ENCODE data around the gene ZNF397.
"Not testable (repeated sequence)": the region's sequence is repeated elsewhere in the genome, so short reads cannot be mapped to it uniquely, and the experiment has no call there.

The ZNF397 gene

DNA sequence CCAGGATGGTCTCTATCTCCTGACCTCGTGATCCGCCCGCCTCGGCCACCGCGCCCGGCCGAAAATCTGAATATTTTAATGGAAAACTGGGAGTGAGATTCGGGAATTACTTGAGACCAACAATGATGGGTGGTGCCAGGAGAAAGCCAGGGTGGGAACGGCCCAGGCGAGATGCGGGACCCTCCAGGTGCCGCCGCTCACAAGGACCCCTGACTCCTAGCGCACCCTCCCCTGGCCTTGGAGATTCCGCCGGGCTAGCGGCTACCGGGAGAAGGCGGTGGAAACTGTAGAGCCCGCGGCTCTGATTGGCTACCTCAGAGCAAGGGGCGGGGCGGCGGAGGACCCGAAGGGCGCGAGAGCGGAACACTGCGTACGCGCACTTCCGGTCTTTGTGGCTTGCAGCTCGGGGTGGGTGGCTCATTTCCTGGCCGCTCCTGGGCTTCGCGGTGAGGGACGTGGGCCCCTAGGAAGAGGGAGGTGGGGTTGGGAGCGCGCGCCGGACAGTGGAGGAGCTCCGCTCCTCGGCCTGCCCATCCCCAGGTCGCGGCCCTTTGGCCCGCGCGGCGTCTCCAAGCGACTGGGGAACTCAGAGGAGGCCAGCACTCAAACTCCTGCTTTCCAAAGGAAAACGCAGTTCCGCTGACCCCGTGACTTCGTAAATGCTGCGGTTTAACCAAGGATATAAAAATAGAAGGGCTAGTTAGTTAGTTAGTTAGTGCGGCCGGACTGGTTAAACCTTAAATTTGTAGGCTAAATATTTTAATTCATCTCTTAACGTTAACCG is at the start of gene ZNF397:
ZNF397 (plus strand) TSS at position 371 of the 784 bp plus-strand sequence. CDS start 1,437 bp downstream, outside the sequence.
- DNase-seq (ENCODE audit: low read depth in 3 of 3) = peak; percentile 89 to 92 (median 90)

DNA sequence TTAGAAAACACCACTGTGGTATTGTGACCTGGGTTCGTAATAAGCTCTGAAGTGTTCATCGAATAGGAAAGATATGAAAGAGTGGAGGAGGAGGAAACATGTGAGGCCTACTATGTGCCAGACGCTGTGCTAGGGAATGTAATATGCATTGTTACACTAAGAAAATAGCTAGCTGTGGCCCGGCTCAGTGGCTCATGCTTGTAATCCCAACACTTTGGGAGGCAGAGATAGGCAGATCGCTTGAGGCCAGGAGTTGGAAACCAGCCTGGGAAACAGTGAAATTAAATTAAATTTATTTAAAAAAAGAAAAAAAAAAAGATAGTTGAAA is 49.2 kb upstream of the ZNF397 start:
- no peak for DNase-seq (ENCODE audit: low read depth in 3 of 3)

DNA sequence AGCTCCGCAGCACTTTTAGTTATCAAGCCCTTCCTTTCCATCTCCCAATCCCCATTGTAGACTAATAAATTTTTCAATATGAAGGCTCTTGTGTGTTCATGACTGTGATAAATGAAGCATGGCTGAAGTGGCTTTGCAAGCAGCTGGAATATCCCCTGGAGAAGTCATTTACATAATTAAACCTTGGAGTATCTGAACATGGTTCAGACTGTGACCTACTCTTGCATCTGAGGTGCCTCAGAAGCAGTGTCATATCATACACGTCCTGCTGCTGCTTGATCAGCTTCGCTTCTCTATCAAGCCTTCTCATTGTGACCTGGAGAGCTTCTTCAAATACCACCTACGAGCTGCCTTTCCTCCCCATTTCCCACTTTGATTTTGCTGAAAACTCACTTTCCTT is 48.4 kb upstream of the ZNF397 start:
- no peak for DNase-seq (ENCODE audit: low read depth in 3 of 3)

DNA sequence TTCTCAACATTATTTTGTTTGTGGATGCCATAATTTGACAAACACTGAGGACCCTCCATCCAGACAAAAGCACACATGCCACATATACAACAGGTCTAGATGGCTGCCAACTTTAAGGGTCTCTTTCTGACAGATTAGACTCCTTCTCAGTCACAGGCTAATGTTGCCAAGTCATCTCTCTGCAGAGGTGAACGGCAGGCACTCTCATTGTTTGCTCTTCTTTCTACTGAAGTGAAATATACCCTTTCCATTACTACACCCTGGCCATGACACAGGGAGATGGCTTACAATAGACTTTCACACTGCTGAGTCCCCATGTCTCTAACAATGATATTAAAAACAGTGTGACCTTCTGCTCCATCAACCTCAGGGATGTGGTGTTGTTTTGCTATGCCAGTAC is 47.5 kb upstream of the ZNF397 start:
- DNase-seq (ENCODE audit: low read depth in 3 of 3) = no peak

DNA sequence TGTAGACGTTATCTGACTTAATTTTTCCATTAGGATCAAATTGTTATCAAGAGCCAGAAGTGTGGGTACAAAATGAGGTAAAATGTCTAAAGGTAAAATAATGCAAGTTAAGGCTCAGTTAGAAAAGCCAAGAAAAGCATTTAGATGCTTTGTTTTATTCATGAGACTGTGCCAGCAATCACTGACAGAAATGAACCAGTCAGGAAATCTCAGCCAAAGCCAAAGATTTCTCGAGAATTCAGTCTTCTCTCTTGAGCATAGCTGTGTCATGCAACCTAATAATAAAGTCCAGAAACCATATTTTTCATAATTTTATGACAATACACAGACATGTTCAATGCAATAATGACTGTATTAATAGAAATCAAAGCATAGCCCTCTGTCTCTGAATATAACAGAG is 43.5 kb upstream of the ZNF397 start:
- DNase-seq (ENCODE audit: low read depth in 3 of 3) = no peak

DNA sequence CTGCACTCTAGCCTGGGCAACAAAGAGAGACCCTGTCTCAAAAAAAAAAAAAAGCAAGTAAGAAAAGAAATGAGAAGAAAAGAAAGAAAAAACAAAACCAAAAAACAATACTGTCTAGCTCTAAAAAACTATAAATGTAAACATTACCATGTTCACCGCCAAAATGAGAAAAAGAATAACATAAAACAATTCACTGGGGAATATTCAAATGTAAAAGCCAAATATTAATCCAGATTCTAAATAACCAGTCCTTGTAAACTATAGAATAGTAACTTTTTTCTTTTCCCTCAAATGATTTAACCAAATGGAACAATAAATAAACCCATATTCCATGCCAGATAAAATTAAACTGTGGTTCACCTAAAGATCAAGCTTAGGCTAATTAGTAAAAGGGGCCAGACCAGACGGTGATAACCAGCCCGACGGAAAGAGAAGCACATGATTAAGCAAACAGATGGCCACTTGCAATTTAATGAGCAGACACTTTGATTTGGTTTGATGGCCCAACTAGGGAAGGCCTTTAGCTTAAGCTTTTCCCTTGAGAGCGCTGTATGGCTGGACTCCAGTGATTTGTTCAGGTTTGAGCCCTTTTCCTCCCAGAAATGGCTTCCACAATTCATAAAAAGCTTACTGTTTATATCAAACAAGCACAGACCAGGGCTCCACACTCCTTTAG is 39.4 kb upstream of the ZNF397 start:
- DNase-seq (ENCODE audit: low read depth in 3 of 3) = no peak

DNA sequence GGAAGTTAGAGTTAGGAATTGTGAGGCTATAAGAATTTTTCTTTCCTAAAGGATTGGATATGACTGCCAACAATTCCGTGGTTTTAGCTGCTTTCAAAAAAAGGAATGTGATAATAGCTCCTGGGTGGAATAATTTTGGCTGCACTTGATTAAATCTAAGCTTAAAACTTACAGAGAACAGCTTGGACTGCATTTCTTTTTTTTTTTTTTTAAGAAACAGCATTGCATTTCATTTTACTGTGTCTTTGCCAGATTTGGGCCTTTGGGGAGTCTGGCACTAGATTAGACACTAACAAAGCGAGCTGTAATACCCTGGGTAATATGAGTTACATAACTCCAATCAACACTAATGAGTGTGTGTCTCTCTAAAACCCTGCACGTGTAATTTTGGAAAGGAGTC is 37.8 kb upstream of the ZNF397 start:
- DNase-seq (ENCODE audit: low read depth in 3 of 3) = no peak

DNA sequence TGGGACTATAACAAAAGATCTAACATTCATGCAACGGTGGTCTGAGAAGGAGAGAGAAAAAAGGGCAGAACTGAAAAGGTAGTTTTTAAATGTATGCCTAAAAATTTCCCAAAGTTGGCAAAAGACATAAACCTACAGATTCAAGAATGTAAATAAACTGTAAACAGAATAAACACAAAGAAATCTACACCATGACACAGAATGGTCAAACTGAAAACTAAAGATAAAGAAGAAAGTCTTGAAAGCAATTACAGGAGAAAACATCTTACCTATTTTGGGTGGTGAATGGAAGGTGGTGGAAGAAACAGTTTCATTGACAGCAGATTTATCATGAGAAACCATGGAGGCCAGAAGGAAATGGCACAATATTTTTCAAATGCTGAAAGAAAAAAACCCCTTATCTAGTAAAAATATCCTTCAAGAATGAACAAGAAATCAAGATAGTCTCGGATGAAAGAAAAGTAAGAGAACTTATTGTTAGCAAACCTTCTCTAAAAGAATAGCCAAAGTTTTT is 35.6 kb upstream of the ZNF397 start:
- no peak for DNase-seq (ENCODE audit: low read depth in 3 of 3)

DNA sequence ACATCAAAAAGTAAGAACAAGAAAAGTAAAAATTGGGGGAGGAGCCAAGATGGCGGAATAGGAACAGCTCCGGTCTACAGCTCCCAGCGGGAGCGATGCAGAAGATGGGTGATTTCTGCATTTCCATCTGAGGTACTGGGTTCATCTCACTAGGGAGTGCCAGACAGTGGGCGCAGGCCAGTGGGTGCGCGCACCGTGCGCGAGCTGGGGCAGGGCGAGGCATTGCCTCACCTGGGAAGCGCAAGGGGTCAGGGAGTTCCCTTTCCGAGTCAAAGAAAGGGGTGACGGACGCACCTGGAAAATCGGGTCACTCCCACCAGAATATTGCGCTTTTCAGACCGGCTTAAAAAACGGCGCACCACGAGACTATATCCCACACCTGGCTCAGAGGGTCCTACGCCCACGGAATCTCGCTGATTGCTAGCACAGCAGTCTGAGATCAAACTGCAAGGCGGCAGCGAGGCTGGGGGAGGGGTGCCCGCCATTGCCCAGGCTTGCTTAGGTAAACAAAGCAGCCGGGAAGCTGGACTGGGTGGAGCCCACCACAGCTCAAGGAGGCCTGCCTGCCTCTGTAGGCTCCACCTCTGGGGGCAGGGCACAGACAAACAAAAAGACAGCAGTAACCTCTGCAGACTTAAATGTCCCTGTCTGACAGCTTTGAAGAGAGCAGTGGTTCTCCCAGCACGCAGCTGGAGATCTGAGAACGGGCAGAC is 34.9 kb upstream of the ZNF397 start:
- not testable (repeated sequence) for DNase-seq (ENCODE audit: low read depth in 3 of 3)

DNA sequence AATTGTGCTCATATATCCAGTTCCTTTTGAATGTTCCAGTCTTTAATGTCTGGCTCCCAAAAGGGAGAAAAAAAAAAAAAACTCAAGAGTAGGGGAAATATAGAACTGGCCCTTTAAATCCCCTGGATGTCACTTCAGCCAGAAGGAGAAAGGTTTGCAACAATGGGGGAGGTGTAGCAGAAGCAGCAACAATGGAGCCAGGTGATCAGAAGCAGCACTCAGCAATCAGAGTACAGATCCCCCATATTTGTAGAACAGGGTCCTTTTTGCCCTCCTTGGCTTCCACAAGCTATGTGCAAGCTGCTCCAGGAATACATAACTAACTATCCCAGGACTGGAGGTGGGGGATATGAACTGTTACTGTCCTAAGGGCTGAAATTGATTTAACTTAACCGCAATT is 25.8 kb upstream of the ZNF397 start:
- DNase-seq (ENCODE audit: low read depth in 3 of 3) = no peak

DNA sequence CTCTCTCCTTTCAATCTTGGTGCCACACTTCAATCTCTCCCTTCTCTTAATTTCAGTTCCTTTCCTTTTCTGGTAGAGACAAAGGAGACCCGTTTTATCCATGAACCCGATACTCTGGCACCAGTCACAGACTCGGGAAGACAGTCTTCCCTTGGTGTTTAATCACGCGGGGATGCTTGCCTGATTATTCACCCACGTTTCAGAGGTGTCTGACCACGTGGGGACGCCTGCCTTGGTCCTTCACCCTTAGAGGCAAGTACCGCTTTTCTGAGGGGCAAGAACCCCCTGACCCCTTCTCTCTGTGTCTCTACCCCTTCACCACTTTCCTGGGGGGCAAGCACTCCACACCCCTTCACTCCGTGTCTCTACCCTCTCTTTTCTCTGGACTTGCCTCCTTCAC is 24.2 kb upstream of the ZNF397 start:
- DNase-seq (ENCODE audit: low read depth in 3 of 3) = not testable (repeated sequence)

DNA sequence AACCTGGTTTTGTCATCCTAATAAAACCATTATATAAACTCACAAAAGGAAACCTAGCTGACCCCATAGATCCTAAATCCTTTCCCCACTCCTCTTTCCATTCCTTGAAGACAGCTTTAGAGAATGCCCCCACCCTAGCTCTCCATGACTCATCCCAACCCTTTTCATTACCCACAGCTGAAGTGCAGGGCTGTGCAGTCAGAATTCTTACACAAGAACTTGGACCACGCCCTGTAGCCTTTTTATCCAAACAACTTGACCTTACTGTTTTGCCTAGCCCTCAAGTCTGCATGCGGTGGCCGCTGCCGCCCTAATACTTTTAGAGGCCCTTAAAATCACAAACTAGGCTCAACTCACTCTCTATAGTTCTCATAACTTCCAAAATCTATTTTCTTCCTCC is 21.5 kb upstream of the ZNF397 start:
- DNase-seq (ENCODE audit: low read depth in 3 of 3) = not testable (repeated sequence)

DNA sequence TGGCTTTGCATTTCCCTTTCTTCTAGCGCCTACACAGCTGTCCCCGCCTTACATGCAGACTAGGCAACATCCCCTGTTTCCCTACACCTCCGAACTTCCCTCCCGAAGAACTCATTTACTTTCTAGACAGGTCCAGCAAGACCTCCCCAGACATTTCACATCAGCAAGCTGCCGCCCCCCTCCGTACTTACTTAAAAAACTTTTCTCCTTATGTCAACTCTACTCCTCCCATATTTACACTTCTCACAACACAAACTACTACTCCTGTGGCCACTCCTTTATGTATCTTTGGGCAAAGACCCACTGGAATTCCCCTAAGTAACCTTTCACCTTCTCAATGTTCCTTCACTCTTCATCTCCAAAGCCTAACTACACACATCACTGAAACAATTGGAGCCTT is 20.4 kb upstream of the ZNF397 start:
- no peak for DNase-seq (ENCODE audit: low read depth in 3 of 3)

DNA sequence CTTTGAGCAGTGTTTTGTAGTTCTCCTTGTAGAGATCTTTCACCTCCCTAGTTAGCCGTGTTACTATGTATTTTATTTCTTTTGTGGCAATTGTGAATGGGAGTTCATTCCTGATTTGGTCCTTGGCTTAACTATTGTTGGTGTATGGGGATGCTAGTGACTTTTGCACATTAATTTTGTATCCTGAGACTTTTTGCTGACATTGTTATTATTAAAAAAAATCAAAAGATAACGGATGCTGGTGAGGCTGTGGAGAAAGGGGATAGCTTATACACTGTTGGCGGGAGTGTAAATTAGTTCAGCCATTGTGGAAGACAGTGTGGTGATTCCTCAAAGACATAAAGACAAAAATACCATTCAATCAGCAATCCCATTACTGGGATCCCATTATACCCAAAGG is 17.0 kb upstream of the ZNF397 start:
- DNase-seq (ENCODE audit: low read depth in 3 of 3) = no peak

DNA sequence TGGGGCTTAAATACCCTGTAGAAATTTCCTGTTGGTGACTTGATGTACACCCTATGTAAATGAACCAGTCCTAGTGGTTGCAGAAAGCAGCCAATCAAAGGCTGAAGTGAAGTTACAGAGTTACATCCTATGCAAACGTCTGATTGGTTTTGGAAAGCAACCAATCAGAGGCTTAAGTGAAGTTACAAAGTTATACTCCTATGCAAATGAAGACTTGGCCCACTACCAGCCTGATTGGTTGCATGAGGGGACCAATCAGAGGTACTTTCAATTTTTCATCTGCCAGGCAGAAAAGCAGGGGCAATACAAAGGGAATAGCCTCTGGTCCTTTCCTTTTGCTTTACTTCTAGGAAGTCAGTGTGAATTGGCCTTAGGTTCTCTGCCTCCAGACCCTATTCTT is 13.6 kb upstream of the ZNF397 start:
- DNase-seq (ENCODE audit: low read depth in 3 of 3) = no peak

DNA sequence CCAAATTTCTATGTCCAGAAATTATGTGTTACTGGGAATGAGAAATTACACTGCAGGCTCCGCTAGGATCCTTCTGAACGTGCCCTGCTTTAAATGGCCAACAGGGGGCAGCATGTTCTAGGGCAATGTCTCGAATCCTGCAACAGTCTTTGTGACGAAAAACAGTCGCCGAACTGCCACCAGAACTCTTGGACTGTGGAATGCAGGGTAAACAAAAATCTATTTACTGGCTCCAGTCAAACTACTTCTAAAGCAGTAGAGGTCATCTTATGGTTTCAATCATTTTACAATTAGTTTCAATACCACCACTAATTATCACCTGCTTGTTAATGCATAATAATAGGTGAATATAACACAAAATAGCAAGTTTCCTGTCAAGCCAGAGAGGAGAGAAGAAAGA is 9.8 kb upstream of the ZNF397 start:
- peak; percentile 38 to 63 (median 61) for DNase-seq (ENCODE audit: low read depth in 3 of 3)

DNA sequence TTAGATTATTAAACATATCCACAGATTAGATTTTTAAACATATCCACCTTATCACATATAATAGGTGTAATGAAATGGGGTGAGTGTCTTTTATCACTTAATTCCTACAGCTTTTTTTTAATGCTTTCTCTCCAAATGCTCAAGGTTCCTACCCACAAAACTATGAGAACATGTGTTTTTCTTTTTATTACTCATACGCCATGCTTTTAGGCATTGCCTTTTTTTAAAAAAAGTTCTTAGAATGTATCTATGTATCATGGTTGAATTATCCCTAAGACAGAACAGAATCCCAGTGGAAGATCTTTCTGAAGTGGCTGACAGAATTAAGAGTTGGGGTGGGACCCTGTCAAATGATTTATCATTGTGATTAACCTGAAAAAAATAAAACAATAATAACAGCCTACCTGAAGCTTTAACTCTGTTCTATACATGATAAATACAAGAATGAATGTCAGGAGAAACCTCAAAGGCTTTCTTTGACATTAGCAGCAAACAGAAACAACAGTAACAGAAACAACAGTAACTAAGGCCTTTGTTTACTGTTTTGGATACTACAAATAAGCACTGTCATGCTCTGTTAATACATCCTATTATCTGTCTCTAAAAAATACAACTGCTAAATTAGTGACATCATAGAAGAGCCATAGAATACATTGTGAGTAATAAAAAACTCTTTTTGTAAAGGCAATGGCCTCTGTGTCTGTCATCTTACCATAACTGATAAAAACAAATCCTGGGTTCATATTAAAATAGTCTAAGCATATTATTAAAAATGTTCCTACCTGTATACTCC is 4.1 kb upstream of the ZNF397 start:
- DNase-seq (ENCODE audit: low read depth in 3 of 3) = no peak

DNA sequence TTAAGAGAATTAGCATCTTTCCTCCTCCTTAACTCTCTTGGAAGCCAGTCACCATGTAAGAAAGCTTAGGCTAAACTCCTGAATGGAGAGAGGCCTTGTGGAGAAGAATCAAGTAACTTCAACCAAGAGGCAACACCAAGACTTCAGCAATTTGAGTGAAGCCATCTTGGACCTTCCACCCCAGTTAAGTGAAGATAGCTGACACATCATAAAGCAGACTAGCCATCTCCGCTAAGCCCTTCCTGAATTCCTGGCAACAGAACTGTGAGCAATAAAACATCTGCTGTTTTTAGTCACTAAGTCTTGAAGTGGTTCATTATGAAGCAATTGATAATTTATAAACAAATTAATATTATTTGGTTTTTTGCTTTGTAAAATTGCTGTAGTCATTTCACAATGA is 1.5 kb upstream of the ZNF397 start:
- no peak for DNase-seq (ENCODE audit: low read depth in 3 of 3)

DNA sequence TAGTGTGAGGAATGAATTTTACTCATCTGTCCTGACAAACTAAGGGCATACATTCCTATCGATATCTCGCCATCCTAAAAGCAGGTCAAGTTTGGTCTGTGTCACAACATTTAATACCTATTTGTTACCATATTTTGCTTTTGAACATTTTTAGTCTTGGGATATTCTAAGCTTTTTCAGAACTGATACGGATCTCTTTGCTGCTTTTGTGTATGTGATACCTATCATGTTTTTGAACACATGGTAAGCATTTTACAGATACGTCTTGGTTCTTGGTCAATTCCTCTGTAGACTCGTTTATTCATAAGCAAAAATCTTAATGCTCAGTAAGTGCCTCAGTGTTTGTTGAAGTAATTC is 592 bp downstream of the ZNF397 start:
- no peak for DNase-seq (ENCODE audit: low read depth in 3 of 3)

DNA sequence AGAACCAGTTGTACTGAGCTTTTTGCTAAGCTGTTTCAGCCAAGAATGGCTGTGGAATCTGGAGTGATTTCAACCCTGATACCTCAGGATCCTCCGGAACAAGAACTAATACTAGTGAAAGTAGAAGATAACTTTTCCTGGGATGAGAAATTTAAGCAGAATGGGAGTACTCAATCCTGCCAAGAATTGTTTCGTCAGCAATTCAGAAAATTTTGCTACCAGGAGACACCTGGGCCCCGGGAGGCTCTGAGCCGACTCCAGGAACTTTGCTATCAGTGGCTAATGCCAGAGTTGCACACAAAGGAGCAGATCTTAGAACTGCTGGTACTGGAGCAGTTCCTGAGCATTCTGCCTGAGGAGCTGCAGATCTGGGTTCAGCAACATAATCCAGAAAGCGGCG is 1.6 kb downstream of the ZNF397 start:
- DNase-seq (ENCODE audit: low read depth in 3 of 3) = no peak

DNA sequence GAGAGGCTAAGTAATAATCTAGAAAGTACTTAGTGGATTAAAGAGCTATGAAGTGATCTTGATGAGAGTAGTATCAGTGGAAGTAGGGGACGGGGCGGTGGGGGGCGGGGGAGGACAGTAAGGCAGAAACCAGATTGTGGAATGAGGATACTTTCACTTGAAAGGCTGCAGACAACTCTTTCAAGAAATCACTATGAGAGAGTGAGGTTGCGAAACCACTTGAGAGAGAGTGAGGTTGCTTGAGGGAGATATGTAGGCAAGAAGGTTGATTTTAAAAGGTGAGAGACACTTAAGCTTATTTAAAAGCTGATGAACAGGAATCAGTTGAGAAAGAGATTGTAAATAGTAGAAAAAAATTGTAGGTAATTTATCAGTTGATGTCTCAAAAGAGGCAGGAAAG is 3.8 kb downstream of the ZNF397 start:
- DNase-seq (ENCODE audit: low read depth in 3 of 3) = no peak

DNA sequence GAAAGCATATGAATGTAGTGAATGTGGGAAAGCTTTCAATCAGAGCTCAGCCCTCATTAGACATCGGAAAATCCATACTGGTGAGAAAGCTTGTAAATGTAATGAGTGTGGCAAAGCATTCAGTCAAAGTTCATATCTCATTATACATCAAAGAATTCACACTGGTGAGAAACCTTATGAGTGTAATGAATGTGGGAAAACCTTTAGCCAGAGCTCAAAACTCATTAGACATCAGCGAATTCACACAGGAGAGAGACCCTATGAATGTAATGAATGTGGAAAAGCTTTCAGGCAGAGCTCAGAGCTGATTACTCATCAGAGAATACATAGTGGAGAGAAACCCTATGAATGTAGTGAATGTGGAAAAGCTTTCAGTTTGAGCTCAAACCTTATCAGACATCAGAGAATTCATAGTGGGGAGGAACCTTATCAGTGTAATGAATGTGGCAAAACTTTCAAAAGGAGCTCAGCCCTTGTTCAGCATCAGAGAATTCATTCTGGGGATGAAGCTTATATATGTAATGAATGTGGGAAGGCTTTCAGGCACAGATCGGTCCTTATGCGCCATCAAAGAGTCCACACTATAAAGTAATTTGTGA is 5.0 kb downstream of the ZNF397 start:
- DNase-seq (ENCODE audit: low read depth in 3 of 3) = no peak
